ENCODE measurements around the gene FCGR2B.
"Not testable (repeated sequence)": the region's sequence is repeated elsewhere in the genome, so short reads cannot be mapped to it uniquely, and the experiment has no call there.

The FCGR2B gene

GRCh38 chr1:161642697-161643096 lies 20.2 kb upstream of the FCGR2B start:
- H3K4me3 ChIP-seq (ENCODE audit: control insufficient read depth, low read depth, low read length), result not testable (repeated sequence)
- DNase-seq (ENCODE audit: low read depth), result peak; percentile 19

GRCh38 chr1:161643481-161644208 lies 19.3 kb upstream of the FCGR2B start:
- H3K4me3 ChIP-seq (ENCODE audit: control insufficient read depth, low read depth, low read length); DNase-seq (ENCODE audit: low read depth): not testable (repeated sequence)

- not testable (repeated sequence) for H3K4me3 ChIP-seq (ENCODE audit: control insufficient read depth, low read depth, low read length); DNase-seq (ENCODE audit: low read depth)
Observed at GRCh38 chr1:161644855-161645254, 18.1 kb upstream of the FCGR2B start.

GRCh38 chr1:161647507-161648360 lies 15.2 kb upstream of the FCGR2B start:
- peak; percentile 35 for DNase-seq (ENCODE audit: low read depth)
- not testable (repeated sequence) for H3K4me3 ChIP-seq (ENCODE audit: control insufficient read depth, low read depth, low read length)
- TF ChIP-seq CTCF (conservative IDR thresholded peaks at IDR 0.05; ENCODE audit: control insufficient read depth, insufficient read depth, low read depth, low read length), result peak; percentile 30

DNA sequence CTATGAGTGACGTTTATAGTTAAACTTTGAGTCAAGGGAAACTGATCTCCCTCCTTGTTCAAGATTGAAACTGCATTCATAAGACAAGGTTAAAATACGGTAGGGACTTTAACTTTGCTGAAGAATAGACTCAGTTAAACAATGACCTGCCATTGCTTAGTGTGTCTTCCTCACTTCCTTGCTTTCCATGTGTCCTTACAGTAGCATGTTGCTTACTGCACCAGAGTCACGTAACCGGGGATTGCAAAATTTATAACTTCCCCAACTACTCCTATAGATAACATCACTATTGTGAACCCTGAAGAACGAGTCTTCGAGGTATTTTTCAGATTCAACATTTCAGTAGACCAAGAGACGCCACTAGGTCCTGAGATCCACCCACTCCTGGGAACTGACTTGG lies 9.4 kb upstream of the FCGR2B start:
- not testable (repeated sequence) for H3K4me3 ChIP-seq (ENCODE audit: control insufficient read depth, low read depth, low read length); DNase-seq (ENCODE audit: low read depth)

DNA sequence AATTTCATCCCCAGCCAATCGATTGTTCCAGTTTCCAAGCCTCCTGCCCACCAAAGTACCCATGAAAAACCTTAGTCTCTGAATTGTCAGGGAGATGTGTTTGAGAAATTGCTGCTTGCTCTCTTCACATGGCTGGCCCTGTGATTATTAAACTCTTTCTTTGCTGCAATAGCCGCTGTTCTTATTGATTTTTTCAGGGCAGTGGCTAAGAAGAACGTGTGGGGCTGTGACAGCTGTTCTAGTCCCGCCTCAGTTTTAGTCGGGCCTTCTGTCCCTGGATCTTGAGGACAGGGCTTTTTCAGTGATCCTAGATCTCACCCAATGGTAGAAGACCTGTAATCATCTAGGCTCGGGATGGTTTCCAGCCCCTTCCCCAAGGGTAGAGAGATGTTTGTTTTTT lies 9.0 kb upstream of the FCGR2B start:
- H3K4me3 ChIP-seq (ENCODE audit: control insufficient read depth, low read depth, low read length); DNase-seq (ENCODE audit: low read depth): not testable (repeated sequence)

GRCh38 chr1:161658524-161658923 lies 4.4 kb upstream of the FCGR2B start:
- H3K4me3 ChIP-seq (ENCODE audit: control insufficient read depth, low read depth, low read length); DNase-seq (ENCODE audit: low read depth): not testable (repeated sequence)

DNA sequence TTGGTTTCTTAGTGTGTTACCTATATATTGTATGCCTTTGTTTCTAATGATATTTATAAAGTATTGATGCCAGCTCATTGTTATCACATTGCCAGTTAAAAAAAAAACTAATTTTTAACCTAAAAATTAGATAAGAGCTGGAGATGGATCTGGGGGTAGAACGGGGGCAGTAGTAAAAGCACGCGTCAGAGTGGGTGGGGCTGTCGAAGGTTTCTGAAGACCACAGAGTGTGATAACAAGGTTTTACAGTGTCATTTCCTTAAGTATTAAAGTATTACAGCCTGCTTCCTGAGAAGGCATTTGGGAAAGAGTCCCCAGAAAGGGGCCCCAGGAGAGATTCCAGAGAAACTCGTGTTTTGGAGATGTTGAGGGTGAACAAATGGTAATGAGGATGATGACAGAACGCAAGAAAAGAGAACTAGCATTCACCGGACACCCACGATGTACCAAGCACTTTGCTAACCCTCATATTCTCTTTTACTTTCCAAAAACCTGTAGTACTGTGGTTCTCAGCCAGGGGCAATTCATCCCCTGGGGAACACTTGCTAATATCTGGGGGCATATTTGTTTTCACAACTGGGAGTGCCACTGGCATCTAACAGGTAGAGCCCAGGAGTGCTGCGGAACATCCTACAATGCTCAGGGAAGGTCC lies 1.2 kb upstream of the FCGR2B start:
- not testable (repeated sequence) for H3K4me3 ChIP-seq (ENCODE audit: control insufficient read depth, low read depth, low read length); DNase-seq (ENCODE audit: low read depth)

- not testable (repeated sequence) for DNase-seq (ENCODE audit: low read depth); H3K4me3 ChIP-seq (ENCODE audit: control insufficient read depth, low read depth, low read length)
Observed at GRCh38 chr1:161663569-161663968, 626 bp downstream of the FCGR2B start.

GRCh38 chr1:161664689-161665088 lies 1.7 kb downstream of the FCGR2B start:
- not testable (repeated sequence) for H3K4me3 ChIP-seq (ENCODE audit: control insufficient read depth, low read depth, low read length); DNase-seq (ENCODE audit: low read depth)

DNA sequence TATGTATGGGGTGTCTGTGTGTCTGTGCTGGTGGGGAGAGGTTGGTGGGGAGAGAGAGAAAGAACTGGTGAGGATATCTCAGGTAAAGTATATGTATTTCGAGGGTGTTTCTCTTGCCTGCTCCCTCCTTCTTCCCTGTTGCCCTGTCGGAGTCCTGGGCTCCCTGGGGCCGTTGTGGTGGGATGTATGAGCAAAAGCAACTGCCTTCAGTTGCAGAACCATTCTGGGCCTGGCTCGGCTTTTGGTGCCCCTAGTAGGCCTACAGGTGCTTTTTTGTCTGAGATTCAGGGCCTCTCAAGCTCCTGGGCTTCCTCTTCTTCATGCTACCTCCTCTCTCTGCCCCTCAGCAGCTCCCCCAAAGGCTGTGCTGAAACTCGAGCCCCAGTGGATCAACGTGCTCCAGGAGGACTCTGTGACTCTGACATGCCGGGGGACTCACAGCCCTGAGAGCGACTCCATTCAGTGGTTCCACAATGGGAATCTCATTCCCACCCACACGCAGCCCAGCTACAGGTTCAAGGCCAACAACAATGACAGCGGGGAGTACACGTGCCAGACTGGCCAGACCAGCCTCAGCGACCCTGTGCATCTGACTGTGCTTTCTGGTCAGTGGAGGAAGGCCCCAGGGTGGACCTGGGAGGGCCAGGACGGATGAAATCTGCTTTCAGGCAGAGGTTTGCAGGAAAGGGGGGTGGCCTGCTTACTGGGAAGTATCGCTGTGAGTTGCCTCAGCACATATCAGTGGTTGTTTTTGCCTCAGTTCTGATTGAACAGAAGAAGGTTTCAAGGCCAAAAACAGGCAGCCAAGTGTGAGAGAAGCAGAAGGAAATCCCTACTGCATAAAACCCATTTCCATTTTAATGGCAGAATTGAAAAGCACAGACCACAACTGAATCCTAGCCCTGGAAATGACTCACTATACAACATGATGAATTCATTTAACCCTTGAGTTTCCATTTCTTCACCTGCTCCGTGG lies 8.4 kb downstream of the FCGR2B start:
- DNase-seq (ENCODE audit: low read depth); H3K4me3 ChIP-seq (ENCODE audit: control insufficient read depth, low read depth, low read length): not testable (repeated sequence)

DNA sequence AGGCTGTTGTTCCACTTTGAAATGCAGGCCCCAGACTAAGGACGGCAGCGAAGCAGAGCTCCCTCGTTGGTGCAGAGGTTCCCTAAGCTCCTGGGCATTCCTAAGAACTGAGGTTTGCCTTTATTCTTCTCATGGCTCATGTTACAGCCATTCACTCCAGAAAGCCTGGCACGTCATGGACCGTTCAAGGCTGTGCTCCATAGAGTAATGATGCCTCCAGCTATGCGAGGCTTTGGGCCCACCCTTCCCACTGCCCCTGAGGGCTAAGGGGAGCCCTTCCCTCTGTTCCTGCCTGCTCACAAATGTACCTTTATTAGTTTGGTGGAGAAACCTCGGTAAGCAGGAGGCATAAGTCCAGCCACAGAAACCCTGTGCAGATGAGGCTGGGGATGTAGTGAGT lies 10.5 kb downstream of the FCGR2B start:
- H3K4me3 ChIP-seq (ENCODE audit: control insufficient read depth, low read depth, low read length), result not testable (repeated sequence)

DNA sequence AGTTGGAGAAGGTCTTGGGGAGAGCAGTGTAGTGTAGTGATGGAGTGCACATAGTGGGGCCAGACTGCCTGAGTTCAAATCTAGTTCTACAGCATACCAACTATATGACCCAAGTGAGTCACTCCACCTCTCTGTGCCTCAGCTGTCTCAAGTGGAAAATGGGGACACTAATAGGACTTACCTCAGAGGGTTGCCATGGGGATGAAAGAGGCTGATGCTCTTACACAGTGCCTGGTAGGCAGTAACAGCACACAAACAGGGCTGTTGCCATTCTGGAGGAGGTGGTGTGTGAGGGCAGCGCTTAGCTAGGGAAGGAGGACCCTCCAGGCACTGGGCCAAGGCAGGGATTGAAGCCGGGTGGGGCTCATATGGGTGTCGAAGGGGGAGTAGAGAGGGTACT lies 11.5 kb downstream of the FCGR2B start:
- not testable (repeated sequence) for DNase-seq (ENCODE audit: low read depth); H3K4me3 ChIP-seq (ENCODE audit: control insufficient read depth, low read depth, low read length)

More for the DNA sequence above, 10.5 kb downstream of the FCGR2B start:
- not testable (repeated sequence) for DNase-seq (ENCODE audit: low read depth)

GRCh38 chr1:161674908-161675307 lies 12.0 kb downstream of the FCGR2B start:
- not testable (repeated sequence) for H3K4me3 ChIP-seq (ENCODE audit: control insufficient read depth, low read depth, low read length)

More at GRCh38 chr1:161674908-161675307, 12.0 kb downstream of the FCGR2B start:
- not testable (repeated sequence) for DNase-seq (ENCODE audit: low read depth)
